ENCODE data around the gene FHIT. TPM values are rescaled to one million over a fixed set of nuclear protein-coding genes. Genes with fewer than 3 reads are reported as not detected.

The FHIT gene
- total RNA-seq, 4 donors from 2014 or later, result 8.8 to 35.6 (median 12.6) TPM

DNA sequence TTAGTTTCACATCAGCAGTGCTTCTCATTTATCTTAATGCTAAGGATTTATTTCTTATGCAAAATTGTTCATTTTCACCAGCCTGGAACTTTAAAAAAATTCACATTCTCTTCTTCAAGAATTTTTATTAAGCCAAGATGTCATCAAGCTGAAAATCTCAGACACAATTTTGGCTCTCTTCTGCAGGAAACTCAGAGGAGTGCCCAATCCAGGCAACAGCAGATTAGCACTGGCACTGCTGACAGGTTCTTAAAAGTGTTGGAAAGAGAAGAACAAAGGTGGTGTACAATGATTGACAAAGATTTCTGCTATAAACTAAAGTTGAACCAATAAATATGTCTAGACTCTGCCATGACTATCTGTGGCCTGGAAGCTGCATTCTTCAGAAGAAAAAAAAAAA, 479.5 kb downstream of the FHIT start:
- no peak overlapping the region for H3K27ac ChIP-seq

DNA sequence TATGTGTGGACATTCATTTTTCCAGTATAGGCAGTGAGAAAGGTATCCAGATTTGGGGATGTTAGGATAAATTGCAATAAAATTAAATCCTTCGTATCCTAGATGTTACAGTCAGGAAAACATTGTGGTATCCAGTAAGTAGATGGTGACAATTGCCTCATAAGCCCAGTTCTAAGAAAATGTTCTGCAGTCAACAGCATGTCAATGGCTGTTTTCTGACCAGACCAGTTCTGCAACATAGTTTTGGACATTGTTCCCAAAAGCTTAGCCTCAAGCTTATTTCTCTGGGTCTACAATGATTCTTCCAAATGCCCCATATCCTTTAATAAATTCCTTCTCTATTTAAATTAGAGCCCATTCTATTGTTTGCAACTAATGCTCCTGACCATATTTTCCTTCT, 480.7 kb downstream of the FHIT start:
- no peak for DNase-seq (ENCODE audit: low spot score in 2 of 2)
- no peak overlapping the region for H3K27ac ChIP-seq

More for the DNA sequence above, 479.5 kb downstream of the FHIT start:
- TF ChIP-seq, protein P1, sequence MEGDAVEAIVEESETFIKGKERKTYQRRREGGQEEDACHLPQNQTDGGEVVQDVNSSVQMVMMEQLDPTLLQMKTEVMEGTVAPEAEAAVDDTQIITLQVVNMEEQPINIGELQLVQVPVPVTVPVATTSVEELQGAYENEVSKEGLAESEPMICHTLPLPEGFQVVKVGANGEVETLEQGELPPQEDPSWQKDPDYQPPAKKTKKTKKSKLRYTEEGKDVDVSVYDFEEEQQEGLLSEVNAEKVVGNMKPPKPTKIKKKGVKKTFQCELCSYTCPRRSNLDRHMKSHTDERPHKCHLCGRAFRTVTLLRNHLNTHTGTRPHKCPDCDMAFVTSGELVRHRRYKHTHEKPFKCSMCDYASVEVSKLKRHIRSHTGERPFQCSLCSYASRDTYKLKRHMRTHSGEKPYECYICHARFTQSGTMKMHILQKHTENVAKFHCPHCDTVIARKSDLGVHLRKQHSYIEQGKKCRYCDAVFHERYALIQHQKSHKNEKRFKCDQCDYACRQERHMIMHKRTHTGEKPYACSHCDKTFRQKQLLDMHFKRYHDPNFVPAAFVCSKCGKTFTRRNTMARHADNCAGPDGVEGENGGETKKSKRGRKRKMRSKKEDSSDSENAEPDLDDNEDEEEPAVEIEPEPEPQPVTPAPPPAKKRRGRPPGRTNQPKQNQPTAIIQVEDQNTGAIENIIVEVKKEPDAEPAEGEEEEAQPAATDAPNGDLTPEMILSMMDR (IDR thresholded peaks at IDR 0.05), result no peak
- no peaks in the 10 kb centered on the region for H3K9me3 ChIP-seq
- no peaks in the 10 kb centered on the region for H3K27me3 ChIP-seq
- no peak overlapping the region for H3K4me3 ChIP-seq
- H3K4me1 ChIP-seq, result peaks cover 16% of the 10 kb centered on the region
- DNase-seq (ENCODE audit: low spot score in 2 of 2), result no peak
- H3K36me3 ChIP-seq, result no peaks in the 10 kb centered on the region

DNA sequence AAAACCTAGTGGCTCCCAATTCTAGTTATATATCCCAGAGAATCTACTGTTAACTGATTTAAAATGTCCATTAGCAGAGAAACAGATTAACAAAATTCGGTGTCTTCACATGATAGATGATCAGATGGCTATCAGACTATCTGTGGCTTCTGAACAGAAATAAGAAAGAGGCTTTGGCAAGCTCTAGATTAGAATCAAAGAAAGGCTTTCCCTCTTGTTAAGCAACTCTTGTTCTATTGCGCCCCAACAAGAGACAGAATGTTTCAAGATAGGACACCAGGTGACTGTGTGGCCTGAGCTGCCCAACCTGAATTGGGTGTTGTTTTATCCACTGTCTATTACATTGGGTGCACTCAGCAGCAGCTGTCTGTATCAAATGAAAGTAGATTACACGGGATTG, 483.7 kb downstream of the FHIT start:
- Histone ChIP-seq H3K9me3 (no peaks in the 10 kb centered on the region), H3K4me1 (peaks cover 9% of the 10 kb centered on the region), H3K27ac (no peak overlapping the region), H3K36me3 (no peaks in the 10 kb centered on the region), H3K27me3 (no peaks in the 10 kb centered on the region), H3K4me3 (no peak overlapping the region)
- 65% methylated on average over 3 of the region's 3 CpGs for WGBS
- DNase-seq (ENCODE audit: low spot score in 2 of 2), result no peak
- TF ChIP-seq POLR2AphosphoS5 (IDR thresholded peaks at IDR 0.05), result no peak
- TF ChIP-seq POLR2A (IDR thresholded peaks at IDR 0.05), result no peak
- no peak for TF ChIP-seq EP300 (IDR thresholded peaks at IDR 0.05)
- TF ChIP-seq, protein P1 (IDR thresholded peaks at IDR 0.05), result no peak

More for the DNA sequence above, 480.7 kb downstream of the FHIT start:
- 62% methylated on average over 1 of the region's 1 CpG for WGBS
- no peaks in the 10 kb centered on the region for H3K36me3 ChIP-seq
- peaks cover 12% of the 10 kb centered on the region for H3K4me1 ChIP-seq
- no peaks in the 10 kb centered on the region for H3K27me3 ChIP-seq
- TF ChIP-seq, protein P1 (IDR thresholded peaks at IDR 0.05), result no peak
- no peak for TF ChIP-seq POLR2A (IDR thresholded peaks at IDR 0.05)
- TF ChIP-seq EP300 (IDR thresholded peaks at IDR 0.05), result no peak
- no peak for TF ChIP-seq POLR2AphosphoS5 (IDR thresholded peaks at IDR 0.05)
- no peak overlapping the region for H3K4me3 ChIP-seq
- H3K9me3 ChIP-seq, result no peaks in the 10 kb centered on the region

DNA sequence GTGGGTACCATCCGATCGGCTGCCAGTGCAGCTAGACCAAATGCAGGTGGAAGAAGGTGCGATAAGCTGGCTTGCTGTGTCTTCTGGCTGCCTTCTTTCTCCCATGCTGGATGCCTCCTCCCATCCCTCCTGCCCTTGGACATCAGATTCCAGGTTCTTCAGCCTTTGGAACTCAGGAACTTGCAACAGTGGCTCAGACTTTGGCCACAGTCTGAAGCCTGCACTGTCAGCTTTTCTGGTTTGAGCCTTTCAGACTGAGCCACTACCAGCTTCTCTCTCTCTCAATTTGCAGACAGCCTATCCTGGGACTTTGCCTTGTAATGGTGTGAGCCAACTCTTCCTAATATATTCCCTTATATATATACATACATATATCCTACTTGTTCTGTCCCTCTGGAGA, 485.5 kb downstream of the FHIT start:
- 90% methylated on average over 3 of the region's 3 CpGs for WGBS
- Histone ChIP-seq H3K4me3 (no peak overlapping the region), H3K27ac (no peak overlapping the region), H3K27me3 (no peaks in the 10 kb centered on the region), H3K9me3 (no peaks in the 10 kb centered on the region), H3K4me1 (no peaks in the 10 kb centered on the region), H3K36me3 (no peaks in the 10 kb centered on the region)
- DNase-seq (ENCODE audit: low spot score in 2 of 2), result no peak
- TF ChIP-seq POLR2AphosphoS5 (IDR thresholded peaks at IDR 0.05), result no peak
- no peak for TF ChIP-seq EP300 (IDR thresholded peaks at IDR 0.05)
- TF ChIP-seq POLR2A (IDR thresholded peaks at IDR 0.05), result no peak
- TF ChIP-seq, protein P1 (IDR thresholded peaks at IDR 0.05), result no peak

DNA sequence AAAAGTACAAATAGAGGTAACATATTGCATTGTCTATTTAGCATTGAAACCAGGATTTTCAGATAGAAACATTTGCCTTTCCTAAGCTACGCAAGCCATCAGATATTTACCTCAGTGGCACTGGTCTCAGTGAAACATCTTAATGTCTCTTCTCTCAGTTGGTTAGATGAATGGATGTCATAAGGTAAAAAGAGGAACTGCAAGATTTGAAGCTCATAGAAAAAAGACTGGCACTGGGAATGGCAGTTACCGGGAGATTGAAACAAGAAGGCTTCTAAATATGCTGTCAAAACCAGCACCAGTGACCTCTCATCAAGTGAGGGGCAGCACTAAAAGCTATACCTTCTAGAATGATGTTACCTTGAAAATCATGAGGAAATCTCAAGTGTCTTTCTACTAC, 486.4 kb downstream of the FHIT start:
- 86% methylated on average over 2 of the region's 2 CpGs for WGBS
- DNase-seq (ENCODE audit: low spot score in 2 of 2), result no peak
- Histone ChIP-seq H3K27me3 (no peaks in the 10 kb centered on the region), H3K36me3 (no peaks in the 10 kb centered on the region), H3K4me1 (no peaks in the 10 kb centered on the region), H3K27ac (no peak overlapping the region), H3K9me3 (no peaks in the 10 kb centered on the region), H3K4me3 (no peak overlapping the region)
- no peak for TF ChIP-seq POLR2AphosphoS5 (IDR thresholded peaks at IDR 0.05)
- no peak for TF ChIP-seq EP300 (IDR thresholded peaks at IDR 0.05)
- TF ChIP-seq POLR2A (IDR thresholded peaks at IDR 0.05), result no peak
- TF ChIP-seq, protein P1 (IDR thresholded peaks at IDR 0.05), result no peak

Measured in suprapubic skin (tissue), 4 donors.